Hematopoietic multipotent progenitor cell treated with erythropoietin and hydrocortisone succinate and interleukin-3 and kit ligand, for 17 days (in vitro differentiated cells): ENCODE data around the gene KPNA2.
"Not testable (repeated sequence)": the region's sequence is repeated elsewhere in the genome, so short reads cannot be mapped to it uniquely, and the experiment has no call there.

Source experiments
- DNase-seq: peaks from one replicate; pipeline ENCODE4 v3.0.0-alpha.2; 2015; ENCODE audit warnings: low spot score

Gene KPNA2

GRCh38 chr17:68061512-68062313 is 26.2 kb downstream of the KPNA2 start:
- no peak for DNase-seq

GRCh38 chr17:68065366-68065765 is 29.8 kb downstream of the KPNA2 start:
- DNase-seq, result not testable (repeated sequence)

GRCh38 chr17:68068512-68068911 is 33.0 kb downstream of the KPNA2 start:
- DNase-seq, result not testable (repeated sequence)

- DNase-seq, result not testable (repeated sequence)
Observed at GRCh38 chr17:68070582-68071444, 35.3 kb downstream of the KPNA2 start.

GRCh38 chr17:68074279-68074678 is 38.7 kb downstream of the KPNA2 start:
- no peak for DNase-seq

GRCh38 chr17:68075953-68076607 is 40.5 kb downstream of the KPNA2 start:
- not testable (repeated sequence) for DNase-seq

- not testable (repeated sequence) for DNase-seq
Observed at GRCh38 chr17:68077498-68077897, 42.0 kb downstream of the KPNA2 start.

GRCh38 chr17:68080411-68081150 is 45.0 kb downstream of the KPNA2 start:
- DNase-seq, result no peak

- DNase-seq, result not testable (repeated sequence)
Observed at GRCh38 chr17:68081305-68082265, 46.0 kb downstream of the KPNA2 start.

GRCh38 chr17:68085771-68086381 is 50.3 kb downstream of the KPNA2 start:
- no peak for DNase-seq

- DNase-seq, result not testable (repeated sequence)
Observed at GRCh38 chr17:68086666-68087065, 51.1 kb downstream of the KPNA2 start.

- DNase-seq, result not testable (repeated sequence)
Observed at GRCh38 chr17:68087131-68087623, 51.6 kb downstream of the KPNA2 start.

- no peak for DNase-seq
Observed at GRCh38 chr17:68087851-68088250, 52.3 kb downstream of the KPNA2 start.

GRCh38 chr17:68089881-68090280 is 54.3 kb downstream of the KPNA2 start:
- DNase-seq, result no peak

GRCh38 chr17:68094481-68095078 is 59.0 kb downstream of the KPNA2 start:
- no peak for DNase-seq

GRCh38 chr17:68095205-68095811 is 59.8 kb downstream of the KPNA2 start:
- DNase-seq, result no peak

GRCh38 chr17:68096111-68096510 is 60.6 kb downstream of the KPNA2 start:
- DNase-seq, result no peak
